ENCODE measurements around the gene RERE.
A peak's percentile ranks its signal among the peaks of the same experiment; 100 is the strongest.

Gene RERE

GRCh38 chr1:8702850-8703810 is 114.3 kb downstream of the RERE start (continued):
- peak; percentile 35; the same call in 1 of the 2 replicates for TF ChIP-seq KLF8 (tag by site-specific recombination; IDR thresholded peaks at IDR 0.05)
- TF ChIP-seq, protein P1, sequence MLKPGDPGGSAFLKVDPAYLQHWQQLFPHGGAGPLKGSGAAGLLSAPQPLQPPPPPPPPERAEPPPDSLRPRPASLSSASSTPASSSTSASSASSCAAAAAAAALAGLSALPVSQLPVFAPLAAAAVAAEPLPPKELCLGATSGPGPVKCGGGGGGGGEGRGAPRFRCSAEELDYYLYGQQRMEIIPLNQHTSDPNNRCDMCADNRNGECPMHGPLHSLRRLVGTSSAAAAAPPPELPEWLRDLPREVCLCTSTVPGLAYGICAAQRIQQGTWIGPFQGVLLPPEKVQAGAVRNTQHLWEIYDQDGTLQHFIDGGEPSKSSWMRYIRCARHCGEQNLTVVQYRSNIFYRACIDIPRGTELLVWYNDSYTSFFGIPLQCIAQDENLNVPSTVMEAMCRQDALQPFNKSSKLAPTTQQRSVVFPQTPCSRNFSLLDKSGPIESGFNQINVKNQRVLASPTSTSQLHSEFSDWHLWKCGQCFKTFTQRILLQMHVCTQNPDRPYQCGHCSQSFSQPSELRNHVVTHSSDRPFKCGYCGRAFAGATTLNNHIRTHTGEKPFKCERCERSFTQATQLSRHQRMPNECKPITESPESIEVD (tag by site-specific recombination; IDR thresholded peaks at IDR 0.05) = peak; percentile 42
- TF ChIP-seq ZNF2 (tag by site-specific recombination; IDR thresholded peaks at IDR 0.05) = peak; percentile 66; the same call in 1 of the 2 replicates
- peak; percentile 29; the same call in 1 of the 2 replicates for TF ChIP-seq ZIC2 (tag by site-specific recombination; IDR thresholded peaks at IDR 0.05)
- no peak for TF ChIP-seq ZBTB7A (tag by site-specific recombination; IDR thresholded peaks at IDR 0.05; ENCODE audit: low read depth)
- no peak for TF ChIP-seq OVOL3 (tag by site-specific recombination; IDR thresholded peaks at IDR 0.05)
- no peak for TF ChIP-seq ZNF174 (tag by site-specific recombination; IDR thresholded peaks at IDR 0.05)
- no peak for TF ChIP-seq HOXD13 (CRISPR knock-in tag; IDR thresholded peaks at IDR 0.05; ENCODE audit: borderline replicate concordance)
- TF ChIP-seq ZSCAN4 (tag by site-specific recombination; IDR thresholded peaks at IDR 0.05) = 0 out of 2 replicates have a peak, but pooled peaks have one; percentile 9
- no peak for TF ChIP-seq ZNF223 (tag by site-specific recombination; IDR thresholded peaks at IDR 0.05)
- TF ChIP-seq ZNF521 (tag by site-specific recombination; IDR thresholded peaks at IDR 0.05) = no peak
- TF ChIP-seq ZNF660 (tag by site-specific recombination; IDR thresholded peaks at IDR 0.05) = peak; percentile 97
- TF ChIP-seq SP7 (tag by site-specific recombination; IDR thresholded peaks at IDR 0.05) = peak; percentile 83
- no peak for TF ChIP-seq ZNF768 (tag by site-specific recombination; IDR thresholded peaks at IDR 0.05)
- peak; percentile 39; the same call in 1 of the 2 replicates for TF ChIP-seq ZBTB8A (tag by site-specific recombination; IDR thresholded peaks at IDR 0.05)
- peak; percentile 47 for TF ChIP-seq ZNF692 (tag by site-specific recombination; IDR thresholded peaks at IDR 0.05)
- TF ChIP-seq ZNF514 (tag by site-specific recombination; IDR thresholded peaks at IDR 0.05) = no peak
- peak; percentile 91 for TF ChIP-seq IKZF3 (tag by site-specific recombination; IDR thresholded peaks at IDR 0.05)
- peak; percentile 85 for TF ChIP-seq WT1 (tag by site-specific recombination; IDR thresholded peaks at IDR 0.05)
- peak; percentile 61 for TF ChIP-seq OSR2 (tag by site-specific recombination; IDR thresholded peaks at IDR 0.05)
- TF ChIP-seq ZNF510 (tag by site-specific recombination; IDR thresholded peaks at IDR 0.05; ENCODE audit: insufficient replicate concordance) = no peak
- TF ChIP-seq SCRT1 (tag by site-specific recombination; IDR thresholded peaks at IDR 0.05; ENCODE audit: borderline replicate concordance) = no peak
- TF ChIP-seq, protein P2, sequence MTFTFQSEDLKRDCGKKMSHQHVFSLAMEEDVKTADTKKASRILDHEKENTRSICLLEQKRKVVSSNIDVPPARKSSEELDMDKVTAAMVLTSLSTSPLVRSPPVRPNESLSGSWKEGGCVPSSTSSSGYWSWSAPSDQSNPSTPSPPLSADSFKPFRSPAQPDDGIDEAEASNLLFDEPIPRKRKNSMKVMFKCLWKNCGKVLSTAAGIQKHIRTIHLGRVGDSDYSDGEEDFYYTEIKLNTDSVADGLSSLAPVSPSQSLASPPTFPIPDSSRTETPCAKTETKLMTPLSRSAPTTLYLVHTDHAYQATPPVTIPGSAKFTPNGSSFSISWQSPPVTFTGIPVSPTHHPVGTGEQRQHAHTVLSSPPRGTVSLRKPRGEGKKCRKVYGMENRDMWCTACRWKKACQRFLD (tag by site-specific recombination; IDR thresholded peaks at IDR 0.05) = no peak
- TF ChIP-seq ZNF624 (tag by site-specific recombination; IDR thresholded peaks at IDR 0.05) = no peak
- TF ChIP-seq FEZF1 (tag by site-specific recombination; IDR thresholded peaks at IDR 0.05) = peak; percentile 65
- TF ChIP-seq ZNF146 (tag by site-specific recombination; IDR thresholded peaks at IDR 0.05) = no peak
- no peak for TF ChIP-seq ZNF664 (tag by site-specific recombination; IDR thresholded peaks at IDR 0.05)
- no peak for TF ChIP-seq ZNF132 (tag by site-specific recombination; IDR thresholded peaks at IDR 0.05; ENCODE audit: borderline replicate concordance)
- no peak for TF ChIP-seq ZNF24 (tag by site-specific recombination; IDR thresholded peaks at IDR 0.05)
- TF ChIP-seq ZSCAN16 (tag by site-specific recombination; IDR thresholded peaks at IDR 0.05) = no peak
- no peak for TF ChIP-seq ZNF140 (tag by site-specific recombination; IDR thresholded peaks at IDR 0.05)
- no peak for TF ChIP-seq ZNF175 (tag by site-specific recombination; IDR thresholded peaks at IDR 0.05)
- TF ChIP-seq ZBTB48 (tag by site-specific recombination; IDR thresholded peaks at IDR 0.05) = no peak
- no peak for TF ChIP-seq ZNF48 (tag by site-specific recombination; IDR thresholded peaks at IDR 0.05)
- TF ChIP-seq ZNF423 (tag by site-specific recombination; IDR thresholded peaks at IDR 0.05) = no peak
- no peak for TF ChIP-seq ZNF747 (tag by site-specific recombination; IDR thresholded peaks at IDR 0.05)
- no peak for TF ChIP-seq MYNN (tag by site-specific recombination; IDR thresholded peaks at IDR 0.05; ENCODE audit: borderline replicate concordance)

Measured in HEK293 (cell line).